HCT116 (cell line): ENCODE data around the gene HOXD1. TPM values are rescaled to one million over a fixed set of nuclear protein-coding genes. Genes with fewer than 3 reads are reported as not detected.

Experiments
- ATAC-seq: fragments of 200-7000 bp; cut with Tn5 transposase; 2 replicates; pipeline ENCODE4 v1.9.1; 2020; ENCODE audit warnings: mild to moderate bottlenecking, moderate library complexity
- BruUV-seq: library from RNA; stranded (reverse); fragments of 400-500 nt; replicated peaks from 2 replicates; lab custom pipeline; 2021; lab: Mats Ljungman, UMichigan
- CTCF ChIA-PET: fragments of 300-600 bp; sonication (Branson Sonifier 250); formaldehyde crosslinking; loops from one replicate; lab custom pipeline; 2021; ENCODE audit warnings: antibody characterized with exemption; lab: Charles Lee
- POLR2A ChIA-PET: fragments of 300-600, 350-600 bp; sonication (Branson Sonifier 250); formaldehyde crosslinking; loops from one replicate; lab custom pipeline; 2021; ENCODE audit warnings: antibody characterized with exemption; lab: Charles Lee
- RAD21 ChIA-PET, 2 experiments: fragments of 300-600 bp; sonication (Branson Sonifier 250); formaldehyde crosslinking; loops; one replicate each; lab custom pipeline; 2023; ENCODE audit warnings: low total read pairs in 2 of 2; ENCODE audit not compliant: uncharacterized antibody in 2 of 2, unreplicated experiment in 2 of 2, low non-redundant PET in 1 of 2; lab: Charles Lee
- DNase-seq: peaks from one replicate; pipeline ENCODE4 v3.0.0-alpha.2; 2010; ENCODE audit warnings: low read depth, low spot score
- H2AFZ ChIP-seq: fragments of 200-600 bp; shearing (Covaris generic), sonication (generic); 2 replicates; pipeline ENCODE4 v1.6.1; 2017; ENCODE audit warnings: low read depth, mixed run types, mixed read lengths, antibody characterized with exemption, low read length; ENCODE audit not compliant: poor library complexity, severe bottlenecking
- H3K27ac ChIP-seq: 2 replicates; pipeline ENCODE4 v1.5.1; 2012; ENCODE audit warnings: low read depth, low read length
- H3K27me3 ChIP-seq: fragments of 200-600 bp; sonication (generic); 2 replicates; pipeline ENCODE4 v1.6.1; 2016; ENCODE audit warnings: mixed run types, low read length, mixed read lengths; ENCODE audit not compliant: insufficient read depth
- H3K36me3 ChIP-seq, 2 experiments: fragments of 200-500 bp in 1 of 2; fragments of 200-600 bp in 1 of 2; sonication (Bioruptor generic) in 1 of 2; sonication (generic) in 1 of 2; 2 replicates each; pipeline versions ENCODE4 v1.5.1 to v1.6.1; 2014 to 2016; ENCODE audit warnings: low read length in 2 of 2, inconsistent platforms in 1 of 2, mixed read lengths in 1 of 2, mixed run types in 1 of 2; ENCODE audit not compliant: insufficient read depth in 2 of 2, control insufficient read depth in 1 of 2
- H3K4me1 ChIP-seq, 2 experiments: fragments of 200-600 bp in 1 of 2; sonication (generic) in 1 of 2; 2 replicates each; pipeline versions ENCODE4 v1.5.1 to v1.6.1; 2012 to 2017; ENCODE audit warnings: low read length in 2 of 2, inconsistent platforms in 1 of 2, mild to moderate bottlenecking in 1 of 2, mixed read lengths in 1 of 2, mixed run types in 1 of 2, moderate library complexity in 1 of 2; ENCODE audit not compliant: insufficient read depth in 2 of 2, control insufficient read depth in 1 of 2
- H3K4me2 ChIP-seq: fragments of 200-600 bp; sonication (generic); 2 replicates; pipeline ENCODE4 v1.6.1; 2017; ENCODE audit warnings: mixed run types, low read length, mixed read lengths
- H3K4me3 ChIP-seq, 2 experiments: fragments of 200-600 bp in 1 of 2; sonication (generic) in 1 of 2; replicated peaks in 1 of 2; 2 replicates each; pipeline ENCODE4 v1.5.1; 2011 to 2016; ENCODE audit warnings: low read length in 2 of 2, control low read depth in 1 of 2, low read depth in 1 of 2, mild to moderate bottlenecking in 1 of 2, mixed read lengths in 1 of 2, mixed run types in 1 of 2
- H3K79me2 ChIP-seq: fragments of 200-600 bp; sonication (generic); 2 replicates; pipeline ENCODE4 v1.6.1; 2017; ENCODE audit warnings: mild to moderate bottlenecking, mixed run types, low read length, moderate library complexity, mixed read lengths; ENCODE audit not compliant: insufficient read depth
- H3K9ac ChIP-seq: fragments of 200-600 bp; sonication (generic); 2 replicates; pipeline ENCODE4 v1.6.1; 2016; ENCODE audit warnings: low read length, mixed read lengths
- H3K9me2 ChIP-seq: fragments of 200-600 bp; sonication (generic), shearing (Covaris generic); 2 replicates; pipeline ENCODE4 v1.6.1; 2017; ENCODE audit warnings: mixed run types, mild to moderate bottlenecking, moderate library complexity; ENCODE audit not compliant: insufficient read depth
- H3K9me3 ChIP-seq, 2 experiments: fragments of 200-500 bp in 1 of 2; fragments of 200-600 bp in 1 of 2; sonication (Bioruptor generic) in 1 of 2; sonication (generic) in 1 of 2; 2 replicates each; pipeline ENCODE4 v1.6.1; 2014 to 2017; ENCODE audit warnings: low read length in 2 of 2, mixed read lengths in 2 of 2, inconsistent platforms in 1 of 2, low read depth in 1 of 2, mild to moderate bottlenecking in 1 of 2, mixed run types in 1 of 2, moderate library complexity in 1 of 2; ENCODE audit not compliant: control insufficient read depth in 1 of 2, insufficient read depth in 1 of 2
- H4K20me1 ChIP-seq: fragments of 200-600 bp; sonication (generic), shearing (Covaris generic); 2 replicates; pipeline ENCODE4 v1.6.1; 2017; ENCODE audit warnings: mixed run types, mild to moderate bottlenecking, moderate library complexity; ENCODE audit not compliant: insufficient read depth
- SIN3A ChIP-seq: IDR thresholded peaks from 2 replicates; pipeline ENCODE4 v1.6.1; 2012; ENCODE audit warnings: low read depth
- intact Hi-C: fragments of 100-400 bp; cut with micrococcal nuclease; formaldehyde crosslinking; loops from 2 replicates; pipeline ENCODE4 v1.10.0; 2022
- microRNA counts: library from miRNA; unstranded; fragments of <30 nt; microRNA quantifications from one replicate; lab custom pipeline; 2015
- microRNA-seq: library from miRNA; unstranded; fragments of <30 nt; microRNA quantifications from one replicate; pipeline ENCODE4, GENCODE V29; 2016; ENCODE audit warnings: borderline number of aligned reads
- total RNA-seq: library from RNA; stranded (reverse); gene quantifications from one replicate; pipeline ENCODE4 v1.2.1, GENCODE V29; 2021; ENCODE audit not compliant: unreplicated experiment

Gene HOXD1
- total RNA-seq, 1 experiment from 2014 or later = not detected

DNA sequence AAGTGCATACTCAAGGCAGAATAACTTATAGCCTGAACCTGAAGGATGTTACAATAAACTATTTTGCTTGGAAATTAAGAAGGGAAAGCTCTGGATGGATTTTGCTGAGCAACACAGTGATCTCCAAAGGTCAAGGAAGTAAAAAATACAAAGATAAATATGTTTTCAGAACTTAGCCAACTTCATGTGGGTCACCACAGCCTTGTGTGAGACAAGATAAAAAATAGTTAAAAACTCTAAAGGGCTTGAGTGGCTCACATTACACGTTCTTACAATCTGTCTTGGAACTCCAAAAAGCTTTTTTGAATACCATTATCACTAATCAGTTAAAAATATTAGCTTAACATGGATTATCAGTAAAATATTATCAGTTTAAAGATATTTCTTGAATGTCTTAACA lies 51.8 kb downstream of the HOXD1 start:
- Histone ChIP-seq H3K9me2 (no peaks in the 10 kb centered on the region), H3K4me3 (no peak overlapping the region), H3K9me3 (no peaks in the 10 kb centered on the region), H4K20me1 (no peaks in the 10 kb centered on the region), H3K27ac (no peak overlapping the region), H3K27me3 (no peaks in the 10 kb centered on the region), H3K79me2 (no peaks in the 10 kb centered on the region), H3K9ac (no peak overlapping the region), H3K4me2 (no peak overlapping the region), H3K4me1 (no peaks in the 10 kb centered on the region), H3K36me3 (no peaks in the 10 kb centered on the region), H2AFZ (no peak overlapping the region)
- ChIA-PET POLR2A (no interaction called here), CTCF (interaction anchor here (1.8 kb wide), 1 partner anchor 215 kb away, joined by 4 read pairs; no protein-coding TSS in a partner anchor), RAD21 (no interaction called here)
- no TSS peak for BruUV-seq
- DNase-seq (no peak), ATAC-seq (no peak)
- intact Hi-C loops = no loop called here
- no peak for TF ChIP-seq SIN3A

MicroRNAs within 50 kb of the gene (microRNA counts, 767-probe panel; counts per million panel counts)
- not detected for microRNA hsa-miR-10b-5p (lab: Ali Mortazavi, UCI)

Small RNA genes within 50 kb of the gene (microRNA-seq; reads per million reads assigned to microRNA genes)
- gene MIR10B = 1,066 reads per million, percentile 81 among the genes with 10 or more reads in this experiment

Other genes with a start within 250 kb of the HOXD1 start
- gene LNPK, start 186.4 kb upstream of the HOXD1 start, total RNA-seq = 22.3 TPM
- gene EVX2, start 104.7 kb upstream of the HOXD1 start, total RNA-seq = not detected
- not detected for gene HOXD13, start 95.9 kb upstream of the HOXD1 start, total RNA-seq
- gene HOXD12, start 88.9 kb upstream of the HOXD1 start, total RNA-seq = 0.27 TPM
- not detected for gene HOXD11, start 81.4 kb upstream of the HOXD1 start, total RNA-seq
- not detected for gene HOXD10, start 71.9 kb upstream of the HOXD1 start, total RNA-seq
- gene HOXD9, start 65.9 kb upstream of the HOXD1 start, total RNA-seq = not detected
- 6.0 TPM for gene HOXD8, start 59.0 kb upstream of the HOXD1 start, total RNA-seq
- 0.61 TPM for gene HOXD4, start 37.1 kb upstream of the HOXD1 start, total RNA-seq
- 1.4 TPM for gene HOXD3, start 31.4 kb upstream of the HOXD1 start, total RNA-seq
- 38.9 TPM for gene MTX2, start 80.8 kb downstream of the HOXD1 start, total RNA-seq